ENCODE results near the gene DGCR8. TPM values are rescaled to one million over a fixed set of nuclear protein-coding genes. Genes with fewer than 3 reads are reported as not detected.

The DGCR8 gene
- total RNA-seq, 1 donor, result 7.9 TPM

DNA sequence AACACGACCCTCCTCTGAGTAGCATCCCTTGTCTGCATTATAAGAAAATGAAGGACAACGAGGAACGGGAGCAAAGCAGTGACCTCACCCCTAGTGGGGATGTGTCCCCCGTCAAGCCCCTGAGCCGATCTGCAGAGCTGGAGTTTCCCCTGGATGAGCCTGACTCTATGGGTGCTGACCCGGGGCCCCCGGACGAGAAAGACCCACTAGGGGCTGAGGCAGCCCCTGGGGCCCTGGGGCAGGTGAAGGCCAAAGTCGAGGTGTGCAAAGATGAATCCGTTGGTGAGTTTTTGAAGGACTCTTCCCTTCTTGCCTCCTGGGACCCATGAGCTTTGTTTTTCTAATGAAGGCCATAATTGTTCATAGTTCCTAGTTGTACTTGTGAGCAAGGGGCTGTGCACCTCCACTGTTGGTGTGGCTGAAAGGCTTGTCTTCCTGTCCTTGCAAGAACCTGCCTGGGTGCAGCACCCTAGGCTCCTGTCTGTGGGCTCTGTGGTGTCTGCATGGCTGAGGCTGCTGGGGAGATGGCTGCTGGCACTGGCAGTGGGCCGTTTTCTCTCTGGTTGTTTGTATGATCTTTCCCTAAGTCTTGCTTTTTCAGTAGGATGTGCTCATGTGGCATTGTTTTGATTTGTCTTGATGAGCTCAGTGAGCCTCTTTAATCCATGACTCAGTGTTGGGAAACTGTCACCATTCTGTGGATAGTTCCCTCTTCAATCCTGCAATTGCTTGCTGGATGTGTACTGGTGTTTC is 10.1 kb downstream of the DGCR8 start:
- peaks cover 16% of the 10 kb centered on the region for H3K4me1 ChIP-seq (ENCODE audit: insufficient read depth, low read length)
- H3K4me3 ChIP-seq (ENCODE audit: low read length), result no peak overlapping the region
- no peaks in the 10 kb centered on the region for H3K9me3 ChIP-seq (ENCODE audit: low read depth, low read length)
- H3K27me3 ChIP-seq (ENCODE audit: insufficient read depth, low read length), result no peaks in the 10 kb centered on the region

DNA sequence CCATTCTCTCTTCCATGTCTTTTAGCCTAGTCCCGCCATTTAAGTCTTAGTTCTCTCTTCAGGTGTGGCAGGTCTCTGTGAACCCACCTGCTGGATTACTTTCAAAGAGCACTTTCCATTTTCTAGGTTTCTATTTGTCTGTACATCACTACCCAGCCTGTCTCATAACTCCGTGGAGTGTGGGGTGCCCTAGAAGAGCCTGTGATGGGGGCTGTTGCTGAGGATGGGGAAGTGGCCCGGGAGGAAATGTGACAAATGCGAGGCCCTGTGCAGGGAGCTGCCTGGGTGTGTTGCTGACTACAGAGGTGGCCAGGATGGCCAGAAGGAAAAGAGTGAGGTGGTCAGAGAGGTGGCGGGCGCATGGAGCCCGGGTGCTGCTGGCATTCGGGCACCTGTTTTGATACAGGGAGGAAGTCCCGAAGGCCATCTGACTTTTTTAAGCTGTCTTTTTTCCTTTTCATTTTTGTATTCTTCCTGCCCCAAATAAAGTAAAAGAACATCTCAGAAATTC is 10.7 kb downstream of the DGCR8 start:
- no peaks in the 10 kb centered on the region for H3K9me3 ChIP-seq (ENCODE audit: low read depth, low read length)
- H3K27me3 ChIP-seq (ENCODE audit: insufficient read depth, low read length), result no peaks in the 10 kb centered on the region
- H3K4me3 ChIP-seq (ENCODE audit: low read length), result no peak overlapping the region
- peaks cover 16% of the 10 kb centered on the region for H3K4me1 ChIP-seq (ENCODE audit: insufficient read depth, low read length)

DNA sequence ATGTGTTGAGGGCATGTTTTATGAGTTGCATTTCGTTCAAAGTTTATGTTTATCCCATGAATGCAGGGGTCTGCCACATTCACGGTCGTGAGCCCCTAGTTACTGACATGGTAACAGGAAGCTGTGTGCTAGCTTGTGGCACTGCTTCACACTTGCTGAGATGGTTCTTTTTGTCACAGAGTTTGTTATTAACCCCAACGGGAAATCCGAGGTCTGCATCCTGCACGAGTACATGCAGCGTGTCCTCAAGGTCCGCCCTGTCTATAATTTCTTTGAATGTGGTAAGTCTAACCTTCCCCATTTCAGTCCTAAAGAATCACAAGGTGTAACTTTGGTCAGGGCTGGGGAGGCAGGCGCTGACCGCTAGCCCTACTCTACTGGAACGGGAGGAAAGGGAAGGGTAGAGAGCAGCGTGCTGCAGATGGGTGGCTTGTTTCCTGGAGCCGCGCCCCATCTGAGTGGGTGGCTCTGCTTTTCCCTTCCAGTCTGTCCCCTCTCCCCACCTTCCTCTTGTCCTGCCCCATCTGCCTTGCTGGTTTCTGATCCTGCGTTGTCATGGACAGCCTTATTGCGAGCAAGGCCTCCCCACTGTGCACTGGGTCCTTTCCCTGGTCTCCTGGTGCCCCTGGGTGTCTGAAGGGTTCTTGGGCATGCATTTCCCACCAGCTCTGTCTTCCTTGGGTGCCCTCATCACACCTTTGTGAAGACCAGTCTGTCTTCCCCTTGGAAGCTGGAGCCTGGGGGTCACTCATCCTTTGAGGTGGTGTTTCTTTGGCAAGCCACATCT is 11.8 kb downstream of the DGCR8 start:
- Histone ChIP-seq H3K4me1 (ENCODE audit: insufficient read depth, low read length) (peaks cover 16% of the 10 kb centered on the region), H3K4me3 (ENCODE audit: low read length) (no peak overlapping the region), H3K9me3 (ENCODE audit: low read depth, low read length) (no peaks in the 10 kb centered on the region), H3K27me3 (ENCODE audit: insufficient read depth, low read length) (no peaks in the 10 kb centered on the region)

DNA sequence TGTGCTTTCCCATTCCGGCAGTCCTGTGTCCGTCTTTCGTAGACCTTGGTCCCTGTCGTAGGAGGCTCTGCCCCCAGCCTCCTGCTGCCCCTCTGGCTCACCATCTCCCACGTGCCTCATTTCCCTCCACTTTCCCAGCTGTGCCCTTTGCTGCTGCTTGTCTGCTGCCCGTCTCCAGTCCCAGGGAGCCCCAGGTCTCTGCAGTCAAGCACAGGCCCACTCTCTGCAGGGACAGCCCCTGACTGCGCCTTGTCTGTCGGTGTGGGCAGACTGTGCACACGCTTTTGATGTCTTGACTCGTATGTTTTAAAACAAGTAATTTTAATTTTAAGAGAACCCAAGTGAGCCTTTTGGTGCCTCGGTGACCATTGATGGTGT is 12.4 kb downstream of the DGCR8 start:
- H3K4me3 ChIP-seq (ENCODE audit: low read length), result no peak overlapping the region
- H3K27me3 ChIP-seq (ENCODE audit: insufficient read depth, low read length), result no peaks in the 10 kb centered on the region
- H3K9me3 ChIP-seq (ENCODE audit: low read depth, low read length), result no peaks in the 10 kb centered on the region
- H3K4me1 ChIP-seq (ENCODE audit: insufficient read depth, low read length), result peaks cover 16% of the 10 kb centered on the region

DNA sequence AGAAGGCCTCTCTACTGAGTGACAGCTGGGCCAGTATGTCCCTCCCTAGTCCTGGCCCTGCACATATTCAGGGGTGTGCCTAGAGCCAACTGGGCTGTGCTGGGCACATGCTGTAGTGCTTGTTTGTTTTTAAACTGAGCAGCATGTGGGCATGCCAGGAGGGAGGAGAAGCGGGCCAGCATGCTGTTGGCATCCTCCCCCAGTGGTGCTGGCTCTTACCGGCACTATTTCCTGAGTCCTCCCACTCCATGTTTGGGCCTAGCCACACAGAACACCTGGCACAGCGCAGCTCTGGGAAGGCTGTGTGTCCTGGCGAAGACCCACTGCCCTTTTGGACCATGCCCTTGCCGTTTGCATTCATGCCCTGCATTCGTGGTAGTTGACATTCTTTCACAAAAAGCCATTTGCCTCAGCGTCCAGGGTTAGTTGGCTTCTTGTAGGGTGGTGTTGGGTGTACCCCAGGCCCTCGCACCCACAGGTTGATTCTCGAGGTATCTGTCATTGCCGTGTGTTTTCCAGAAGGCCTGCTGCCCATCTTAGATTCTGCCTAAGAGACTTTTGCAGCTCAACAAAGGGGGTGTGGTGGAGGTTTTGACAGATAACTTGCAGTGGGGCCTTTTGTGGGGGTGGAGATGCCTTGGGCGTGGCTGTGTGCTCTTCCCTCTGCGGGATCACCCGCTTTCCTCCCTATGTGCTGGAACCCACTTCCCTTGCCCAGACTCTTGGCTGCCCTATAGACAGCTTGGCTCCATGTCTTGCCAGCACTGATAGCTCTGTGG is 13.6 kb downstream of the DGCR8 start:
- H3K9me3 ChIP-seq (ENCODE audit: low read depth, low read length), result no peaks in the 10 kb centered on the region
- H3K27me3 ChIP-seq (ENCODE audit: insufficient read depth, low read length), result no peaks in the 10 kb centered on the region
- peaks cover 18% of the 10 kb centered on the region for H3K4me1 ChIP-seq (ENCODE audit: insufficient read depth, low read length)
- no peak overlapping the region for H3K4me3 ChIP-seq (ENCODE audit: low read length)

DNA sequence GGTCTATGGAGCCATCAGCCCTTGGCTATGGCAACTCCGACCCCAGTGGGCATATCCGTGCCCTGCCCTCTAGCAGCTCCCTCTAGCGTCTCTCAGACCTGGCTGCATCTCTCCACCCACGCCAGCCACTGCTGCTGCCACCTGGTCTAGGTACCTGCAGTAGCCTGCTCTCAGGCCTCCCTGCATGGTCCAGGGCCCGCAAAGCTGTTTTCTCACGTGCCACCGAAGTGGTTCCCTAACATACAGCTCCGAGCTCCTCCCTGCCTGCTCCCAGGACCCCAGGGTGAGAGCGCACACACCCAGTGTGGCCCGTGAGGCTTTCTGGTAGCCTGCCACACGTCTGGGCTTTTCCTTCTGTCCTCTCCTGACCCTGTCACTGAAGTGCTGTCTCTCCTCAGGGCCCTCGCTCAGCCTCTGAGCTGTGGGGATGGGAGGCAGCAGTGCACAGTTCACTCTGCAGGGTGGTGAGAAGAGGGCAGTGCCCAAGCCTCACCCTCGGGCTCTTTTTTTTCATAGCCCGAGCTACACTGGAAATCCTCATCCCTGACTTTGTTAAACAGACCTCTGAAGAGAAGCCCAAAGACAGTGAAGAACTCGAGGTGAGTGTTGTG is 14.3 kb downstream of the DGCR8 start:
- Histone ChIP-seq H3K4me3 (ENCODE audit: low read length) (no peak overlapping the region), H3K9me3 (ENCODE audit: low read depth, low read length) (no peaks in the 10 kb centered on the region), H3K4me1 (ENCODE audit: insufficient read depth, low read length) (peaks cover 25% of the 10 kb centered on the region), H3K27me3 (ENCODE audit: insufficient read depth, low read length) (no peaks in the 10 kb centered on the region)

DNA sequence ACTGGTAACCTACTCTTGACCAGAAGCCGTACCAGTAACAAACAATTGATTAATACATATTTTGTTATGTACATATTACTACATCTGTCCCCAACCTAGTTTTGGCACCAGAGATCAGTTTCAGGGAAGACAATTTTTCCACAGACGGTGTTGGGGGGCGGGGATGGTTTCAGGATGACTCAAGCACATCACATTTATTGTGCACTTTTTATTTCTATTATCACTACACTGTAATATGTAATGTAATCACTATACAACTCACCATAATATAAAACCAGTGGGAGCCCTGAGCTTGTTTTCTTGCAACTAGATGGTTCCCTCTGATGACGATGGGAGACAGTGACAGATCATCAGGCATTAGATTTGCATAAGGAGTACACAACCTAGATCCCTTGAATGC is 15.5 kb downstream of the DGCR8 start:
- Histone ChIP-seq H3K4me3 (ENCODE audit: low read length) (no peak overlapping the region), H3K9me3 (ENCODE audit: low read depth, low read length) (no peaks in the 10 kb centered on the region), H3K4me1 (ENCODE audit: insufficient read depth, low read length) (peaks cover 31% of the 10 kb centered on the region), H3K27me3 (ENCODE audit: insufficient read depth, low read length) (no peaks in the 10 kb centered on the region)

DNA sequence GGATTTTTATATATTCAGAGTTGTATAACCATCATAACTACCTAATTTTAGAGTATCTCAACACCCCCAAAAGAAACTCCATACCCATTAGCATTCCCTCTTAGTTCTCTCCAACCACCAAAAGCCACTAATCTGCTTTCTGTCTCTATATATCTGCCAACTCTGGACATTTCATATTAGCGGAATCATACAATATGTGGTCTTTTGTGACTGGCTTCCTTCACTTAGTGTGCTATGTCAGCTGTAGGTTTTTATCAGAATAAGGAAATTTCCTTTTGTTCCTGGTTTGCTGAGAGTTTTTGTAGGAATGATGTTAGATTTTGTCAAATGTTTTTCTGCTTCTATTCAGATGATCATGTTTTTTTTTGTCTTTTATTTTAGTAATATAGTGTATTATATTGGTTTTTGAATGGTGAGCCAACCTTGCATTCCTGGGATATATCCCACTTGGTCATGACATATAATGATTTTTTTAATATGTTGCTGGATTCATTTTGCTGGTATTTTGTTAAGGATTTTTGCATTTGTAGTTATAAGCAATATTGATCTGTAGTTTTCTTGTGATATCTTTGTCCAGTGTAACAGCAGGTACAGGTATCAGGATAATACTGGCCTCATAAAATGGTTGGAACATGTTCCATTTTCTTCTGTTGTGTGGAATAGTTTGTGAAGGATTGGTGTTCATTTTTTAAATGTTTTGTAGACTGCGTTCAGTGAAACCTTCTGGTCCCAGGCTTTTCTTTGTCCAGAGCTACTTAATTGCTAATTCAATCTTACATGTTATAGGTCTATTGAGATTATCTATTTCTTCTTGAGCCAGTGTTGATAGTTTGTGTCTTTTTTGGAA is 16.8 kb downstream of the DGCR8 start:
- no peaks in the 10 kb centered on the region for H3K27me3 ChIP-seq (ENCODE audit: insufficient read depth, low read length)
- peaks cover 29% of the 10 kb centered on the region for H3K4me1 ChIP-seq (ENCODE audit: insufficient read depth, low read length)
- H3K9me3 ChIP-seq (ENCODE audit: low read depth, low read length), result no peaks in the 10 kb centered on the region
- no peak overlapping the region for H3K4me3 ChIP-seq (ENCODE audit: low read length)

DNA sequence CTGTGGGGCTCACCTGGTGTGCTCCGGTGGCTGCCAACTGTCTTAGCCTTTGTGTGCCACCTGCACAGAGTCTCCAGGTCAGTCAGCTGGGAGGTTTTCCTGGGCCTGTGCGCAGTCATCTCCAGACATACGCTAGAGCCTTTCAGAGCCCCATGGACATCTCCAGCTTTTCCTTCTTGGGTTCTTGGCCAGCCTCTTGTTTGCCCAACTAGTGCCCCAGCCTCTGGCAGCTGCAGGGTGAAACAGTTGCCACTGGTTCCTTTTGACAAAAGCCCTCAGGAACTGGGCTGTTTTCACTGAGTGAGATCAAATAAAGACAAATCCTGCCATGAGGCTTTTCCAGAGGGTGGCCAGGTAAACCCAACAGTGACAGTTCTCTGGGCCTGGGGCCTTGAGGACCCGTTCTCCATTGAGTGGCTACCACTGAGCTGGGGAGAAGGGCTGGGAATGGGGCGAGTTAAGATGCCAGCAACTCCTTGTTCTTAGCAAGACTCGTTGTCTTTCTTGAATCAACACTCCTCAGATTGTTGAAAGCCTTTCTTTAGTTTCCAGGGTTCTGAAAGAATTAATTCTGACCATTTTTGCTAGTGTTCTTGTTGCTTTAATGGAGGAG is 19.2 kb downstream of the DGCR8 start:
- Histone ChIP-seq H3K9me3 (ENCODE audit: low read depth, low read length) (no peaks in the 10 kb centered on the region), H3K27me3 (ENCODE audit: insufficient read depth, low read length) (no peaks in the 10 kb centered on the region), H3K4me1 (ENCODE audit: insufficient read depth, low read length) (peaks cover 24% of the 10 kb centered on the region), H3K4me3 (ENCODE audit: low read length) (no peak overlapping the region)

DNA sequence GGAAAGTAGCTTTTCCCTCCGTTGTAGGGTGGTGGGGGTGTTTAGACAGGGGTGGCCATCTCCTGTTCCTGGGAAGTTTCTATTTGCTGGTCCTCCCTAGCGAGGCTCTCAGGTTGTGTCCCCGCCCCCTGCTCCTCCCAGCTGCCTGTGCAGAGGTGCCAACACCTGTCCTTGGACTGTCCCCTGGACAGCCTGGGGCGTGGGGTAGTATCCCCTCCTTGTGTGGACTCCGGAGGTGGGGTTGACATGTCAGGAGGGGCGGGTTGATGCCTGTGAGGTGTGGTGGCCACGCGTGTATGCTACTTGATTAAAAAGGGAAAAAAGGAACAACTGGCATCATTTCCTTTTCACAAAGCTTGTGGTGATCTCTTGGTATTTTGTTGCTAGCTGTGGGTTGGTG is 21.6 kb downstream of the DGCR8 start:
- Histone ChIP-seq H3K27me3 (ENCODE audit: insufficient read depth, low read length) (no peaks in the 10 kb centered on the region), H3K4me3 (ENCODE audit: low read length) (no peak overlapping the region), H3K9me3 (ENCODE audit: low read depth, low read length) (no peaks in the 10 kb centered on the region), H3K4me1 (ENCODE audit: insufficient read depth, low read length) (peaks cover 24% of the 10 kb centered on the region)

DNA sequence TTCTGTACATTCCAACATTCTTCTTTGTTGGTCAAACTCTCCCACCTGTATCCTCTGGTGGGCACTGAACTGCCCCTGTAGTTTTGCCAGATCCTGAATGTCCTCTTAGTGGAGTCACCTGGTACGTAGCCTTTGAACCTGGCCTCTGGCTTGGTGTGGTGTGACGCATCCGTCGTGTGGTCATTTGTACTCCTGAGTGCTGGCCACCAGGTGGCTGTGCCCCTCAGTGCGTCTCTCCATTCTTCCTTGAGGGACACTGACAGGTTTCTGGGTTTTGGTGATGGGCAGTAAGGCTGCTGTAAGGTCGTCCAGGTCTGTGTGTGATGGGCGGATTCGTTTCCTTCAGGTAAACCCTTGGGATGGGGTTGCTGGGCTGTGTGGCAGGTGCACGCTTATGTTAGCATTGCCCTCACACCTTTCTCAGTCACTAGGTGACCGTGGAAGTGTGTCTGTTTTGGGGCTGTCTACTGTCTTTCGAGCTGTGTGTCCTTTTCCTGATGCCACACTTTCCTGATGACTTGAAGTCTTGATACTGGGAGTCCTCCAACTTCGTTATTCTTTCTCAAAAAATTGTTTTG is 22.3 kb downstream of the DGCR8 start:
- no peaks in the 10 kb centered on the region for H3K27me3 ChIP-seq (ENCODE audit: insufficient read depth, low read length)
- no peaks in the 10 kb centered on the region for H3K9me3 ChIP-seq (ENCODE audit: low read depth, low read length)
- H3K4me3 ChIP-seq (ENCODE audit: low read length), result no peak overlapping the region
- peaks cover 24% of the 10 kb centered on the region for H3K4me1 ChIP-seq (ENCODE audit: insufficient read depth, low read length)

DNA sequence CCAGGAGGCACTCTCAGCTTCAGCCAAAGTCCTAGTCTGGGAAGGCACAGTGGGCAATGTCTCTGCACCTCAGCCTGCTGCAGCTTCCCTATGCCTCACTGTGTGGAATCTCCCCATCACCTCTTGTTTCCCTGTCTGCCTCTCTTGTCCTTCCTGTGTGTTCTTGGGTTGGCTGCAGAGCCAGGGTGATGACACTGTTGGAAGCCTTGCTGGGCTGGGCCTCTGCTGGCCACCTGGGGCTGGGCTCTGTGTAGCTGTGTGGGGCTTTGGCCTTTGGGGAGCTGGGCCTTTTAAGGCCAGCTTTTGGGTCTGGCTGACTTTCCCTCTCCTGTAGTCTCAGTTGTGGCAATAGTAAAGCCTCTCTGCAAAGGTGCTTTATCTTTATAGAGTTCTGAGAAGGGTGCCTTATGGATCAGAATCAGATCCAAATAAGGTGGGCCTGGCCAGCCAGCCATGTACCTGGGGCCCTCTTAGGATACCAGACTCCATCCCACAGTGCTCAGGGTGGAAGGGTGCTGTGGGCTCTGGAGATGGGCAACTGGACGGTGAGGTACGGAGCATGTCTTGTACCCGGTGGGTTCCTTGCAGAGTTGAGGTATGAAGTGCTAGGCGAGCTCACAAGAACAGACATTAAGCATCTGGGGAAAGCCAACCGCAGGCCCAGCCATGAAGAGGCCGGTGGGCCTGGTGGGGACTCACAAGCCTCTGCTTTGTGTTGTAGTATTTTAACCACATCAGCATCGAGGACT is 25.6 kb downstream of the DGCR8 start:
- H3K4me1 ChIP-seq (ENCODE audit: insufficient read depth, low read length), result peaks cover 3% of the 10 kb centered on the region
- H3K9me3 ChIP-seq (ENCODE audit: low read depth, low read length), result no peaks in the 10 kb centered on the region
- no peaks in the 10 kb centered on the region for H3K27me3 ChIP-seq (ENCODE audit: insufficient read depth, low read length)
- no peak overlapping the region for H3K4me3 ChIP-seq (ENCODE audit: low read length)
